Ammon's horn (tissue), 1 donor: Measurements from ENCODE around the gene AVPI1.
"Not testable (repeated sequence)": the region's sequence is repeated elsewhere in the genome, so short reads cannot be mapped to it uniquely, and the experiment has no call there.

Experiments
- DNase-seq: peaks from one replicate; pipeline ENCODE4 v3.0.0-alpha.2; 2016; ENCODE audit warnings: low spot score

Gene AVPI1

GRCh38 chr10:97711640-97712572, 24.9 kb upstream of the AVPI1 start:
- no peak for DNase-seq

GRCh38 chr10:97708976-97709946, 22.2 kb upstream of the AVPI1 start:
- peak; percentile 76 for DNase-seq

- DNase-seq, result no peak
These were observed 21.1 kb upstream of the AVPI1 start for GRCh38 chr10:97708167-97708566.

GRCh38 chr10:97707134-97707861, 20.3 kb upstream of the AVPI1 start:
- no peak for DNase-seq

GRCh38 chr10:97705006-97705670, 18.1 kb upstream of the AVPI1 start:
- DNase-seq, result no peak

GRCh38 chr10:97704341-97704740, 17.3 kb upstream of the AVPI1 start:
- no peak for DNase-seq

- DNase-seq, result no peak
These were observed 16.5 kb upstream of the AVPI1 start for GRCh38 chr10:97703398-97704067.

- DNase-seq, result peak; percentile 90
These were observed 14.5 kb upstream of the AVPI1 start for GRCh38 chr10:97701438-97702069.

- not testable (repeated sequence) for DNase-seq
These were observed 11.1 kb upstream of the AVPI1 start for GRCh38 chr10:97698072-97698655.

GRCh38 chr10:97690133-97690532, 3.1 kb upstream of the AVPI1 start:
- no peak for DNase-seq

- DNase-seq, result no peak
These were observed 2.5 kb upstream of the AVPI1 start for GRCh38 chr10:97689559-97690020.

- no peak for DNase-seq
These were observed 1.0 kb upstream of the AVPI1 start for GRCh38 chr10:97687785-97688781.

GRCh38 chr10:97686301-97686961, 610 bp downstream of the AVPI1 start:
- no peak for DNase-seq

- DNase-seq, result no peak
These were observed 1.6 kb downstream of the AVPI1 start for GRCh38 chr10:97685395-97685958.

GRCh38 chr10:97684866-97685394, 2.1 kb downstream of the AVPI1 start:
- no peak for DNase-seq

GRCh38 chr10:97684368-97684713, 2.7 kb downstream of the AVPI1 start:
- not testable (repeated sequence) for DNase-seq
